ENCODE data around the gene RNF135. TPM values are rescaled to one million over a fixed set of nuclear protein-coding genes. Genes with fewer than 3 reads are reported as not detected.

RNF135 gene
- total RNA-seq, 1 donor from 2014 or later, result 0.77 TPM

Other genes with a start within 250 kb of the RNF135 start
- 14.8 and 15.3 TPM in 2 replicates for gene CRLF3, start 146.3 kb upstream of the RNF135 start, total RNA-seq
- gene ATAD5, start 139.1 kb upstream of the RNF135 start, total RNA-seq, result 1.5 and 2.7 TPM in 2 replicates
- gene TEFM, start 64.8 kb upstream of the RNF135 start, total RNA-seq, result 5.8 and 6.7 TPM in 2 replicates
- 0.38 and 0.77 TPM in 2 replicates for gene ADAP2, start 49.1 kb upstream of the RNF135 start, total RNA-seq
- 22.6 and 28.6 TPM in 2 replicates for gene NF1, start 123.9 kb downstream of the RNF135 start, total RNA-seq

All from dermis microvascular lymphatic vessel endothelial cell (primary cell).